HEK293T (cell line): ENCODE measurements around the gene CNPY1.

Experiments used
- FOXA1 ChIP-seq: fragments of 450-650 bp; IDR thresholded peaks from 2 replicates; pipeline ENCODE4 v1.6.1; 2016; ENCODE audit warnings: mild to moderate bottlenecking
- SP1 ChIP-seq: fragments of 450-650 bp; IDR thresholded peaks from 2 replicates; pipeline ENCODE4 v1.6.1; 2017

- TF ChIP-seq SP1 (no peak), FOXA1 (no peak)
Observed at GRCh38 chr7:155453296-155454182, 92.8 kb downstream of the CNPY1 start.
